GM18526 (cell line): ENCODE results near the gene PCSK1.

Experiments
- POLR2A ChIP-seq: IDR thresholded peaks from 3 replicates; pipeline ENCODE4 v1.6.1; 2011; ENCODE audit not compliant: insufficient read length; ENCODE audit errors: extremely low read depth

Gene PCSK1

DNA sequence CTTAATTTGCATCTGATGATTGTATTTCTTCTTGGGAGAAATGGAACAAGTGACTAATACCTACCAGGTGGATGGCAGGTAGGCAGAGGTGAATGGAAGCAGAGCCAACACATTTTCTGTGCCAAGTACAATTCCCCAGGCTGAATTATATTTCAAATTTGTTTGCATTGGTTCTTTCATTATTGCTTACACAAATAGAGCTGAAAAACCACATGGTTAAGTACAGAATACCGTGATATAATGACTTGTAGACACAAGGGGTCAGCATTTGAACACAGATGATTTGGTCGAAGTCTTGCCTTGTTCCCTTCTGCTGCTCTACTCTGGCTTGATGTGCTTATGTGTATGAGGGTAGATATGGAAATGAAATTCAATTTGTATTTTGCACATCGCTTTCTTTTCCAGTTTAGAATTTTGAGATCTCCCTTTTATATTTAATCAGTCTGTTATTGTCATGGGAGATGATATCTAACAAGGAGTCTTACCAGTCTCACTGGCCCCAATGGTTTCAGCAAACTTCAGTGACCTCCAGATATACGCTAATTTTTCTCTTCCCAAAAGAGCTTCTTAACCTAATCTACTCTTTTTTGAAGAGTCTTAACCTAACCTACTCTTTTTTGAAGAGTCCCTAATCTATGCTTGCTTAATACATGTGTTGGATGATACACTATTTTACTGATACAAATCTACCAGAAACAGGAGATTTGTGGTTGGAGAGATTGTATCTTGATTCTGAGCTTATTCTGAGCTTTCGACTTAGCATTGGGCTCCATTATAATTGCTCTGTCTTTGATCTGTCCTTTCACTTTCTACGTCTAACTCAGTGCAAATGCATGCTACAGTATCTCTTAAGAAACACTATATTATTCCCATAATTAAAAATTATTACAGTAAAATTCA is 88.1 kb downstream of the PCSK1 start:
- no peak for TF ChIP-seq POLR2A

DNA sequence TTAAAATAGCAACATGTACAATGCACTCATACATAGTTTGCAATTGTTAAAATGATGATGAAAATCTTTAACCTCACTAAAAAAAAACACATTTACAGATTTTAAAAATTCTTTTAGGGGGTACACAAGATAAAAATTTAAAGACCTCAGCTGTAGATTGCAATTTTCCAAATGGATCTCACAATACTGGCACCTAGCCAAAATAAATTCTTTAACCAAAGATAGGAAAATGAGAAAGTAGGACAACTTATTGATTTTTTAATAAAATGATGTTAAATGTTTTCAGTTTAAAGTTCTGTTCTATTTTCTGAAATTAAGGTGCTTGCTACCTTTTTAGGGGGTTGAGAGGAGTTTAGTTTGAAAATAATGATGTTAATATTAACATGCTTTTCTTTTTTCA is 90.0 kb downstream of the PCSK1 start:
- no peak for TF ChIP-seq POLR2A

DNA sequence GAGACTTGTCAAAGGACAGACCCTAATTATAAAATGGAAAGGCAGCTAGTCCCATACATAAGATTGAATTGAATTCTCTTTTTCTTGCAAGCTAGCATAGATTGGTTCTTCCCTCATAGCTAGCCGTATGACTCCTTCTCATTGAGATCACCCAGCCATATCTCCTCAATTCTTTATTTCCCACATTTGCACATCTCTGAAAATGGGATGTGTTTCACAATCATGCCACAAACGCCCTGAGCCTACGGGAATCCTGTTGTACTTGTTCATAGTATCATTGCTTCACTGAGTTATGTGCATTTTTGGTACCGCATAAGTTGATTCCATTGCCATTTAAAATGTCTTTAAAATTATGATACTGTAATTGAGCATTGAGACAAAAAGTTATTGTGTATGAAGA is 90.5 kb downstream of the PCSK1 start:
- TF ChIP-seq POLR2A: no peak
